Stomach (tissue), 4 donors: ENCODE data around the gene DNAJC16.

Experiments used
- CTCF ChIP-seq, 7 experiments: fragments of 450-650 bp in 4 of 7; fragments of 200-600 bp in 3 of 7; sonication (generic) in 3 of 7; IDR thresholded peaks; one replicate each; pipeline ENCODE4 v1.5.1; 2016 to 2019; ENCODE audit warnings: antibody characterized with exemption in 7 of 7, control low read depth in 2 of 7, mild to moderate bottlenecking in 1 of 7
- EP300 ChIP-seq: sonication (generic); formaldehyde crosslinking; IDR thresholded peaks from one replicate; pipeline ENCODE4 v1.6.1; 2017; ENCODE audit warnings: antibody characterized with exemption

DNA sequence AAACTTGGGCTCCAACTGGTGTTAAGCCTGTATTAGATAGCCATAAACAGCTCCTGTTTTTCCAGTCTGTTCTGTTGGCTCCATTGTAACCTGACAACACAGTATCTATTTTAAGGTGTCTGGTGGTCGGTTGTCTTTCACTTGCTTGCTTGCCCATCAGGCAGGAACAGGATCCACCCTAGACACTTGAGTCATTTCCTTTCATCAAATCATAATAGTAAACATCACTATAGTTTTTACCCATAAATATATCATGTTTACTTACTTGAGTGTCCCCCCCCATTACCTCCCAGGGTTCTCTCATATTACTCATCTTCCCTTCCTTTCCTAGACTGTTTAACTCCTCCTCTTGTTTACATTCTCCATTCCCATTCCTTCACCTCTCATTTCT lies 93.5 kb downstream of the DNAJC16 start:
- no peak for TF ChIP-seq CTCF (IDR thresholded peaks at IDR 0.05)
- no peak for TF ChIP-seq EP300
